Measurements from ENCODE around the gene ABCG2.

GRCh38 chr4:88146891-88147290, 11.5 kb downstream of the ABCG2 start:
- TF ChIP-seq POLR2AphosphoS5 (IDR thresholded peaks at IDR 0.05): no peak
- no peak for TF ChIP-seq CTCF (IDR thresholded peaks at IDR 0.05)
- no peak for TF ChIP-seq POLR2A (IDR thresholded peaks at IDR 0.05)
- no peak for TF ChIP-seq EP300 (IDR thresholded peaks at IDR 0.05)

Measured in suprapubic skin (tissue), 4 donors.